Anterior cingulate cortex (tissue), 58 donors: ENCODE results near the gene SOWAHC.
"Not testable (repeated sequence)": the region's sequence is repeated elsewhere in the genome, so short reads cannot be mapped to it uniquely, and the experiment has no call there.

ENCODE experiments used
- DNase-seq, 58 donors: peaks; one replicate each; lab custom pipeline; 2025; lab: John Stamatoyannopoulos, UW

Gene SOWAHC

GRCh38 chr2:109614715-109615636 is 812 bp downstream of the SOWAHC start:
- DNase-seq, result no peak

- DNase-seq, result no peak
Measured at GRCh38 chr2:109615637-109616144, 1.5 kb downstream of the SOWAHC start.

GRCh38 chr2:109616184-109616583 is 2.0 kb downstream of the SOWAHC start:
- DNase-seq, result no peak

GRCh38 chr2:109619032-109619615 is 5.0 kb downstream of the SOWAHC start:
- no peak for DNase-seq

GRCh38 chr2:109623297-109623696 is 9.1 kb downstream of the SOWAHC start:
- no peak for DNase-seq

GRCh38 chr2:109623923-109624322 is 9.8 kb downstream of the SOWAHC start:
- DNase-seq, result no peak

- DNase-seq, result no peak
Measured at GRCh38 chr2:109624339-109624738, 10.2 kb downstream of the SOWAHC start.

GRCh38 chr2:109628321-109628720 is 14.2 kb downstream of the SOWAHC start:
- DNase-seq, result not testable (repeated sequence)

GRCh38 chr2:109629867-109630266 is 15.7 kb downstream of the SOWAHC start:
- DNase-seq, result no peak

GRCh38 chr2:109630441-109631430 is 16.6 kb downstream of the SOWAHC start:
- no peak for DNase-seq

- no peak for DNase-seq
Measured at GRCh38 chr2:109631741-109632140, 17.6 kb downstream of the SOWAHC start.

GRCh38 chr2:109632158-109632789 is 18.1 kb downstream of the SOWAHC start:
- DNase-seq, result no peak

GRCh38 chr2:109633284-109633961 is 19.3 kb downstream of the SOWAHC start:
- no peak for DNase-seq

- no peak for DNase-seq
Measured at GRCh38 chr2:109635426-109636304, 21.5 kb downstream of the SOWAHC start.

- no peak for DNase-seq
Measured at GRCh38 chr2:109636317-109636716, 22.2 kb downstream of the SOWAHC start.

- no peak for DNase-seq
Measured at GRCh38 chr2:109637749-109638570, 23.8 kb downstream of the SOWAHC start.

- peak in 5 of 58 donors; percentile 5 to 19 (median 13) for DNase-seq
Measured at GRCh38 chr2:109638795-109639194, 24.6 kb downstream of the SOWAHC start.
